Measurements from ENCODE around the gene TSPAN9. TPM values are rescaled to one million over a fixed set of nuclear protein-coding genes. Genes with fewer than 3 reads are reported as not detected.

TSPAN9 gene
- total RNA-seq, 1 donor from 2014 or later = 5.0 TPM

DNA sequence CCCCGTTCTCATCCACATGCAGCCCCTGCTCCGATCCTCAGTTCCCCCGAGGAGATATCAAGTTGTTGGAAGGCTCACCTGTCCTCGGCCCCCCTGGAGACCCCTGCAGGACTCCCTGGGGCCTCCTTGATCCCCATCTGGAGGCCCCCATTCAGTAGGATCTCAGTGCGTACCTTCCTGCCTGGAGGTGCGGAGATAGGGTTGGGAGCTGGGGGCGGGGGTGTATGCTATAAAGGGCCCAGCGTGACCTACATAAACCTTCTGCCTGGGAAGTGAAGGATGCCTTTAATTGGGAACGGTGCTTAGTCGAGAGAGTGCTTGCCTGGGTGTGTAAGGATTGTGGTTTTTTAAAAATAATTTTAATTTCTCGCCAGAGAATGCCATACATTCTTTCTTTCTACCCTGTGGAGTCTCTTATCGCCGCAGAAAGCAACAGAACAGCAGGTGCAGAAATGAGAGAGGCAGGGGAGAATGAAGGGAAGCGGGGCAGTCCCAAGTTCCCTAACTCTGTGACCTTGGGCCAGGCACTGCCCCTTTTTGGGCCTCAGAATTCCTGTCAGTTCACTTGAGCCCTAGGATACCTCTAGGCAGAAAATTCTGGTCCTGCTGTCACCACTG is 153.7 kb downstream of the TSPAN9 start:
- FAIRE-seq (no peak), DNase-seq (ENCODE audit: low read depth) (no peak)
- Histone ChIP-seq H3K36me3 (ENCODE audit: control insufficient read depth, insufficient read depth, low read length) (no peaks in the 10 kb centered on the region), H3K27me3 (ENCODE audit: control insufficient read depth, insufficient read depth, low read length) (peaks cover 3% of the 10 kb centered on the region), H3K4me3 (ENCODE audit: low read depth, low read length) (no peak overlapping the region)
- no peak for TF ChIP-seq CTCF (IDR thresholded peaks at IDR 0.05; ENCODE audit: insufficient read depth, low read length, severe bottlenecking)

- no peak overlapping the region for H3K4me3 ChIP-seq (ENCODE audit: low read depth, low read length)
- H3K27me3 ChIP-seq (ENCODE audit: control insufficient read depth, insufficient read depth, low read length) = peaks cover 3% of the 10 kb centered on the region
- no peak for TF ChIP-seq CTCF (IDR thresholded peaks at IDR 0.05; ENCODE audit: insufficient read depth, low read length, severe bottlenecking)
- DNase-seq (ENCODE audit: low read depth) (no peak), FAIRE-seq (no peak)
- H3K36me3 ChIP-seq (ENCODE audit: control insufficient read depth, insufficient read depth, low read length) = no peaks in the 10 kb centered on the region
These were observed 154.3 kb downstream of the TSPAN9 start for GRCh38 chr12:3231399-3231876.

DNA sequence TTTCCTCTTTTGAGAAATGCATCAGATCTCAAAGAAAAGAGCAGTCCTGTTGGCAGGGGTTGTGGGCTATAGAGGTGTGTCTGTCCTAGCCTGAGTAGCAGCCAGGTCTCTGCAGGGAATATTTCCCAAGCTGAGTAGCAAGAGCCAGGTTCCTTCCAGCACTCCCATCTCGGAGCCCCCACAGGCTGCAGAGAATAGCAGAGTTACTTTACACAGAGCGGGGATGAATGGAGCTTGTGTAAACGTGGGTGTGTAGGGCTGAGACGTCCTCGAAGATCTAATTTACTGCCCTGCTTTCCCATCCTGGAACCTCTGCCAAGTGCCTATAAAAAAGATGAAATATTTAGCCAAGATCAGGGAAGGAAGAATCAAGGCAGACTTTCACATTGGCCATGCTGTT is 156.6 kb downstream of the TSPAN9 start:
- Histone ChIP-seq H3K36me3 (ENCODE audit: control insufficient read depth, insufficient read depth, low read length) (no peaks in the 10 kb centered on the region), H3K27me3 (ENCODE audit: control insufficient read depth, insufficient read depth, low read length) (peaks cover 3% of the 10 kb centered on the region), H3K4me3 (ENCODE audit: low read depth, low read length) (no peak overlapping the region)
- FAIRE-seq (peak; percentile 60), DNase-seq (ENCODE audit: low read depth) (no peak)
- no peak for TF ChIP-seq CTCF (IDR thresholded peaks at IDR 0.05; ENCODE audit: insufficient read depth, low read length, severe bottlenecking)

- H3K27me3 ChIP-seq (ENCODE audit: control insufficient read depth, insufficient read depth, low read length) = peaks cover 3% of the 10 kb centered on the region
- peak; percentile 36 for FAIRE-seq
- H3K4me3 ChIP-seq (ENCODE audit: low read depth, low read length) = no peak overlapping the region
- DNase-seq (ENCODE audit: low read depth) = peak; percentile 67
- TF ChIP-seq CTCF (IDR thresholded peaks at IDR 0.05; ENCODE audit: insufficient read depth, low read length, severe bottlenecking) = no peak
- H3K36me3 ChIP-seq (ENCODE audit: control insufficient read depth, insufficient read depth, low read length) = no peaks in the 10 kb centered on the region
These were observed 159.4 kb downstream of the TSPAN9 start for GRCh38 chr12:3236345-3237187.

DNA sequence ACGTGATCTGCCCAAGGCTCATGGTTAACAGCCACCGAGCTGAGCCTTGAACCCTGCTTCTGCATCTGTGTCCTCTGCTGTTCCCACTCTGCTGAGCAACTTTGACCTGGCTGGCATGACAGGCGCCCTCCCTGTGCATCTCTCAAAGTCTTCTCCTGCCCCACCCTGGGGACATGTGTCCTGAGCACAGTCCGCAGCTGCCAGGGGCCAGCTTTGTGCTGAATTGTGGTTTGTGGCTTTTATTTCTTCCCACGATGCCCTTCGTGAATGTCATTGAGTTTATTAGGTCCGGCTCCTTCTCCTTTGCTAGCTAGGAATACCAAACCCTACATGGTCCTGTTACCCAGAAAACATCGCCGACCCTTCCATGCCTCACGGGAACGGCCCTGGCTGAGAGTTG is 161.0 kb downstream of the TSPAN9 start:
- no peak for TF ChIP-seq CTCF (IDR thresholded peaks at IDR 0.05; ENCODE audit: insufficient read depth, low read length, severe bottlenecking)
- FAIRE-seq (no peak), DNase-seq (ENCODE audit: low read depth) (no peak)
- H3K4me3 ChIP-seq (ENCODE audit: low read depth, low read length) = no peak overlapping the region
- no peaks in the 10 kb centered on the region for H3K27me3 ChIP-seq (ENCODE audit: control insufficient read depth, insufficient read depth, low read length)
- H3K36me3 ChIP-seq (ENCODE audit: control insufficient read depth, insufficient read depth, low read length) = no peaks in the 10 kb centered on the region
